Small intestine (tissue), 7 donors: ENCODE data around the gene DCBLD2. TPM values are rescaled to one million over a fixed set of nuclear protein-coding genes. Genes with fewer than 3 reads are reported as not detected.

ENCODE experiments used
- DNase-seq, 2 donors: peaks; one replicate each; pipeline versions ENCODE4 v3.0.0 to v3.0.0-alpha.2; 2013
- FAIRE-seq: peaks from 2 replicates; lab custom pipeline; 2012; peaks lifted over from hg19 to GRCh38; lab: Jason Lieb, UNC
- H3K27ac ChIP-seq, 3 donors: one replicate each; pipeline ENCODE4 v1.5.1; 2013; ENCODE audit warnings: low read length in 2 of 3, mild to moderate bottlenecking in 2 of 3, control low read depth in 1 of 3, inconsistent platforms in 1 of 3, low read depth in 1 of 3, moderate library complexity in 1 of 3
- H3K27me3 ChIP-seq, 3 donors: one replicate each; pipeline ENCODE4 v1.6.1; 2013; ENCODE audit warnings: low read length in 3 of 3, inconsistent platforms in 1 of 3; ENCODE audit not compliant: control insufficient read depth in 3 of 3, insufficient read depth in 3 of 3
- H3K36me3 ChIP-seq, 3 donors: one replicate each; pipeline ENCODE4 v1.6.1; 2013; ENCODE audit warnings: low read length in 3 of 3, inconsistent platforms in 1 of 3, low read depth in 1 of 3, mild to moderate bottlenecking in 1 of 3, moderate library complexity in 1 of 3; ENCODE audit not compliant: control insufficient read depth in 3 of 3, insufficient read depth in 2 of 3
- H3K4me1 ChIP-seq, 3 donors: one replicate each; pipeline ENCODE4 v1.6.1; 2013; ENCODE audit warnings: low read length in 2 of 3, inconsistent platforms in 1 of 3, low read depth in 1 of 3, mild to moderate bottlenecking in 1 of 3, moderate library complexity in 1 of 3; ENCODE audit not compliant: control insufficient read depth in 3 of 3, insufficient read depth in 2 of 3
- H3K4me3 ChIP-seq, 3 donors: one replicate each; pipeline ENCODE4 v1.5.1; 2013; ENCODE audit warnings: low read length in 3 of 3, control low read depth in 1 of 3, inconsistent platforms in 1 of 3, low read depth in 1 of 3, mild to moderate bottlenecking in 1 of 3, moderate library complexity in 1 of 3
- H3K9me3 ChIP-seq, 2 donors: one replicate each; pipeline ENCODE4 v1.6.1; 2013; ENCODE audit warnings: low read depth in 1 of 2, low read length in 1 of 2; ENCODE audit not compliant: control insufficient read depth in 2 of 2, insufficient read depth in 1 of 2
- WGBS, 3 donors: extraction: QIAGEN DNeasy Blood & Tissue Kit; methylation state at CpG; one replicate each; pipeline ENCODE4 v1.1.7; 2013; 5-methylcytosine and 5-hydroxymethylcytosine counted together
- polyA plus RNA-seq, 4 donors: library from polyadenylated mRNA; stranded (reverse) in 3 of 4; unstranded in 1 of 4; fragments of 200-250 nt in 3 of 4; fragments of 120-200 nt in 1 of 4; gene quantifications; one replicate each; pipeline versions ENCODE4 v1.2.1 to v1.2.3, GENCODE V29; 2013
- donor health status: healthy with polysubstance abuse.
- donor health status: control.
- donor health status: control.
- donor health status: Bipolar disorder and iron deficiency.
- donor health status: healthy.

Gene DCBLD2
- polyA plus RNA-seq, 4 donors, result 0.22 to 10.0 (median 2.0) TPM

DNA sequence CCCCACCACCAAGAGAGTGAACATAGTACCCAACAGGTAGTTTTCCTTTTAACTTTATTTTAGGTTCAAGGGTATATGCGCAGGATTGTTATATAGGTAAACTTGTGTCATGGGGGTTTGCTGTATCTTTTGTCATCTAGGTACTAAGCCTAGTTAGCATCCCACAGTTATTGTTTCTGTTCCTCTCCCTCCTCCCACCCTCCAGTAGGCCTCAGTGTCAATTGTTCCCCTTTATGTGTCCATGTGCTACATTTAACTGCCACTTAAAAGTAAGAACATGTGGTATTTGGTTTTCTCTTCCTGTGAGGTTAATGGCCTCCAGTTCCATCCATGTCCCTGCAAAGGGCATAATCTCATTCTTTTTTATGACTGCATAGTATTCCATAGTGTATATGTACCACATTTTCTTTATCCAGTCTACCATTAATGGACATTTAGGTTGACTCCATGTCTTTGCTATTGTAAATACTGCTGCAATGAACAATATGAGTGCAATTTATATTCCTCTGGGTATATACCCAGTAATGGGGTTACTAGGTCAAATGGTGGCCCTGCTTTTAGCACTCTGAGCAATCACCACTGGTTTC is 72.2 kb downstream of the DCBLD2 start:
- Histone ChIP-seq H3K9me3 (peaks cover 3 to 16% of the 10 kb centered on the region in 2 donors), H3K4me1 (no peaks in the 10 kb centered on the region), H3K27me3 (no peaks in the 10 kb centered on the region), H3K27ac (no peak overlapping the region), H3K36me3 (peaks cover 0 to 5% (median 0%) of the 10 kb centered on the region in 3 donors), H3K4me3 (no peak overlapping the region)
- DNase-seq (no peak), FAIRE-seq (no peak)
- WGBS, 3 donors, result 95 to 100% (median 100%) methylated on average over 1 of the region's 1 CpG

DNA sequence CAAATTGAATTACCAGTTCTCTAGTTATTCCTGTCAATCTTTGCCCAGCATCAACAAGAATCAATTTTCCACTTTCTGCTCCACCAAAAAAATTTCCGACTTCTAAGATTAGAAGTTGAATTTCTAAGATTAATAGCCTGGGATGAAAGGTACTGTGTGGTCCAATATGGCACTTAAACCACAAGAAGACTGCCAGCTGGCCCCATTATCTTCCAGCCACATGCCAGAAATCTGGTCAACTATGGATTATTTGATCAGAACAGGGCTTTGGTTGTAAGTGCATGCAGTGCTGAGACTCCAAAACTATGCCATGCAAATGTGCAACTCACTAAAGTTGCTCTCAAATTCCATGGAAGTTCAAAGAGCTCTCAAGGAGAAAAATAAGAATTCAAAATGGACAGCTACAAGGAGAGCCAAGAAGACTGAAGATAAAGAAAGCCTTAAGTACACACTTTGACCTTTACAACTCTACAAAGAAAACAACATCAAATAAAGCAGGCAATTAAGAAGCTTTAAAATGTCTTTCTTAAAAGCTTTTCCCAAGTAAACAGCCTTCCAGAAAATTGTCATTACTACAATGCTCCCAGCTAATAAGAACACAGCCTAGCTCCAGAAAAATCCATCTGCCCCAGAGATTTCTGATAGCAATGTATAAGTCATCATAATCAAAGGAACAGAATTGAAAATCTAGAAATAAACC is 74.1 kb downstream of the DCBLD2 start:
- FAIRE-seq, result no peak
- peaks cover 0 to 6% of the 10 kb centered on the region in 2 donors for H3K9me3 ChIP-seq
- no peak overlapping the region for H3K4me3 ChIP-seq
- WGBS, 3 donors, result 59 to 74% (median 65%) methylated on average over 1 of the region's 1 CpG
- H3K4me1 ChIP-seq, result no peaks in the 10 kb centered on the region
- no peak for DNase-seq
- H3K27me3 ChIP-seq, result no peaks in the 10 kb centered on the region
- H3K36me3 ChIP-seq, result peaks cover 0 to 2% (median 0%) of the 10 kb centered on the region in 3 donors
- no peak overlapping the region for H3K27ac ChIP-seq

DNA sequence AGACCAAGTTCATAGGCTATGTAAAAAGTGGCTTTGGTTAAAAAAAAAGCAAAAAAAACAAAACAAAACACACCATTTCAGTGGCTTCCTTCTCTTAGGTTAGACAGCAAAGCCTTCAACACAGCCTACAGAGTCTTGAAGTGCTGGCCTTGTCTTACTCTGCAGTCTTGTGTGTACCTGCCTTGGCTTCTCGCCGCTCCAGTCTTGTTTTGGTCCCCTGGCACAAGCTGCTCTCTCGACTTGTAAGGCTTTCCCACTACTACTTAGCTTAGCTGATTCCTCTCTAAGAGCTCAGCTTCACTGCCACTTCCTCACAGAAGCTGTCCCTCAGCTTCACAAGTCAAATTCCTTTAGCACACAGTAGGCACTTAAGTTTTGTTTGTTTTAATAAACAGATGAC is 75.4 kb downstream of the DCBLD2 start:
- no peak overlapping the region for H3K27ac ChIP-seq
- no peak for DNase-seq
- no peaks in the 10 kb centered on the region for H3K4me1 ChIP-seq
- FAIRE-seq, result no peak
- H3K9me3 ChIP-seq, result peaks cover 0 to 6% of the 10 kb centered on the region in 2 donors
- H3K36me3 ChIP-seq, result peaks cover 0 to 2% (median 0%) of the 10 kb centered on the region in 3 donors
- no peak overlapping the region for H3K4me3 ChIP-seq
- no peaks in the 10 kb centered on the region for H3K27me3 ChIP-seq
- WGBS, 3 donors, result 86 to 95% (median 87%) methylated on average over 3 of the region's 3 CpGs

DNA sequence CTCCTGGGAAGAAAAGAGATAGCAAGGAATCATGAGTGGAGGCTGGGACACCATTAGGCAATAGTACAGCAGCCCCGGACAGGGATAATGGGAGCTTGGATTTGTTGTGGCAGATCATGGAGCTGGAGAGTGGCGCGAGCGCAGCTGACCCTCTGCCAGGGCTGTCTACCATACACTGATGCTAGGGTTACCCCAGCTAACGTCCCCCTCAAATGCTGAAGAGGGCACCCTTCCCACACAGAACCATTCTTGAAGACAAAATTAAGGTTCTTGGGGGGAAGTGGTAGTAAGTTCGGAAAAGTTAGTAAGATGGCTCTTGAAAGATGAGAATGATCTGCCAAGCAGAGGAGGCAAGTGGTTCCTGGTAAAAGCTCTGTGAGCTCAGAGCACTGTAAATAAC is 77.2 kb downstream of the DCBLD2 start:
- 92 to 94% (median 94%) methylated on average over 6 of the region's 6 CpGs for WGBS, 3 donors
- no peak for FAIRE-seq
- H3K27ac ChIP-seq, result no peak overlapping the region
- no peak for DNase-seq
- no peak overlapping the region for H3K4me3 ChIP-seq
- H3K4me1 ChIP-seq, result no peaks in the 10 kb centered on the region
- peaks cover 0 to 2% (median 0%) of the 10 kb centered on the region in 3 donors for H3K36me3 ChIP-seq
- H3K27me3 ChIP-seq, result no peaks in the 10 kb centered on the region
- H3K9me3 ChIP-seq, result peaks cover 0 to 1% of the 10 kb centered on the region in 2 donors

DNA sequence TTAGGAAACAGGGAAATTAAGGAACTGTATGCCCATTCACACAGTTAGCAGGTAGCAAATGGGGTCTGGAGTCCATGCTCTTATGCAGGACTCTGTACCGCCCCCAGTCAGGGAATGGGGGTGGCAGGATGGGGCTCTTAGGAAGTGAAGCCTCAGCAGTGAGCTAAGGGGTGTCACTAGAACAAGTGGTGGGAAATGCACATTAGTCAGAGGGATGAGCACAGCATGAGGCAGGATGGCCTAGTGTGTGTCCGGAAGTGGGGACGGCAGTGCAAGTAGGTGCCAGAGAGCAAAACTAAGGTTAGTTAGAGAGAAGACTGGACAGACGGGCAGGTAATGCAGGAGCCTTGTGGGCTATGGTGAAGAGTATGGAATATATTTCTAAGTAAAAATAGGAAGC is 77.7 kb downstream of the DCBLD2 start:
- no peaks in the 10 kb centered on the region for H3K9me3 ChIP-seq
- DNase-seq (no peak), FAIRE-seq (no peak)
- H3K4me1 ChIP-seq, result no peaks in the 10 kb centered on the region
- H3K27ac ChIP-seq, result no peak overlapping the region
- no peaks in the 10 kb centered on the region for H3K27me3 ChIP-seq
- no peak overlapping the region for H3K4me3 ChIP-seq
- H3K36me3 ChIP-seq, result peaks cover 0 to 2% (median 0%) of the 10 kb centered on the region in 3 donors
- WGBS, 3 donors, result 91 to 95% (median 94%) methylated on average over 4 of the region's 4 CpGs

DNA sequence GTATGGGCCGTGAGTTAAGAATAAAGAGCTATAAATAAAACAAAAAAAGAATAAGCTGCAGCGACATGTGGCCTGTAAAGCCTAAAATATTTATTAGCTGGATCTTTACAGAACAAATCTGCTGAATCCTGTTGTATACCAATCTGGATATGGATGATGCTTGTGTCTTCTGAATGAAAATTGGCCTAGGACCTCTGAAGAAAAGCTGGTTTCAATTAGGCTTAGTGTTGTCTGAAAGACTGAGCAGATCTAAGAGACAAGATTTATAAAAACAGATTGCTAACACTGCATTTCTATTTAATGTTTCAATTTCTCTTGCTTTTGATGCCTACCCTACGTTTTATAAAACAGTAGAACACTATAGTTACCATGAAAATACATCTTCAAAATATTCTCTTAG is 80.4 kb downstream of the DCBLD2 start:
- Histone ChIP-seq H3K27me3 (no peaks in the 10 kb centered on the region), H3K36me3 (peaks cover 0 to 6% (median 0%) of the 10 kb centered on the region in 3 donors), H3K9me3 (no peaks in the 10 kb centered on the region), H3K27ac (no peak overlapping the region), H3K4me3 (no peak overlapping the region), H3K4me1 (no peaks in the 10 kb centered on the region)
- DNase-seq (no peak), FAIRE-seq (no peak)
- 77 to 85% (median 77%) methylated on average over 3 of the region's 3 CpGs for WGBS, 3 donors

DNA sequence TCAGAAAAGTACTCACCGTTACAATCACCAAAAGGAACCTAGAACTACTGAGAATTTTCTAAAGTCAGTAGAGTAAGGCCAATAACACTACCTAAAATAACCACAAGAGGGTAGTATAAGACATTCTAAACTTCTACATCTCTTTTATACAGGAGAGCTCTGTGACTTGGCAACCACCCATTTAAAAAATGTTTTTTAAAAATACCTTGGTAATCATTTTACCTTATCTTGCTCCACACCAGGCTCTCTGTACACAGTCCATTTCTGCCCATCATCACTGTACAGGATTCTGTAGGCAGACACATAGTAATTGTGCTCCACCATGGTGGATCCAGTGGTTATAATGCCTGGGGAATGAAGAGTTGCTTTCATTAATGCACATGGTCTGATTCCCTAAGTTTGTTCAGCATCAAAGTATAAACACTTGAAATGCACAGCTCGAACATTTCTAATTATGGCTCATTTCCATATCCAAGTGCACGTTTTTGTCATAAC is 83.9 kb downstream of the DCBLD2 start:
- no peak overlapping the region for H3K27ac ChIP-seq
- no peaks in the 10 kb centered on the region for H3K27me3 ChIP-seq
- H3K4me1 ChIP-seq, result no peaks in the 10 kb centered on the region
- peaks cover 0 to 4% (median 0%) of the 10 kb centered on the region in 3 donors for H3K36me3 ChIP-seq
- 36 to 43% (median 41%) methylated on average over 3 of the region's 3 CpGs for WGBS, 3 donors
- H3K9me3 ChIP-seq, result no peaks in the 10 kb centered on the region
- FAIRE-seq (no peak), DNase-seq (peak; percentile 49 to 52)
- no peak overlapping the region for H3K4me3 ChIP-seq

DNA sequence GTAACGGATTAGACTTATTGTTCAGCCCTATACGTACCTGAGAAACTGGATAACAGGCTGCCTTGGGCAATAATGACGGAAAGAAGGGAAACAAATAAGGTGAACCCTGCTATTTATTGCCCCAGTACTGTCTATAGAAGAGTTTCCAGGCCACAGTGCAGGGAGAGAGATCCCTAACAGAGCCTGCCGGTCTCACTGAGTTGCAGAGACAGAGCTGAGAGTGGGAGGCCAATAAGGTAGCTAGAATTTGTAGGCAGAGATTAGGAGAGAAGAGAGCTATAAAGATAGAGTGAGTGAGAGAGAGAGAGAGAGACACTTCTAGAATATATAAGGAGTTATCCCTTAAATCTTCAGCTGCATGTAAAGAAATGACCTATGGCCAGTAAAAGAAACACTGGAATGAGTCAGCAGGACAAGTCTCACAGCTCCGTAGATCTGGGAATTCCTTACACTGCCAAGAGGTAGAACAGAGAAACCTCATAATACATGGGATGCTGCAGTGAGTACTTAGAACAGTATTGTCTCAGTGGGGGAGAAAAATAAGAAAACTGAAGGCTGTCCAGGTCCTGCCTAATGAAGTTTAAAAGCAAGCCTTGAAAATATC is 86.6 kb downstream of the DCBLD2 start:
- no peaks in the 10 kb centered on the region for H3K27me3 ChIP-seq
- H3K4me1 ChIP-seq, result no peaks in the 10 kb centered on the region
- FAIRE-seq, result no peak
- peaks cover 0 to 4% (median 0%) of the 10 kb centered on the region in 3 donors for H3K36me3 ChIP-seq
- WGBS, 3 donors, result 64 to 84% (median 77%) methylated on average over 5 of the region's 5 CpGs
- no peak overlapping the region for H3K27ac ChIP-seq
- peak; percentile 39 to 43 for DNase-seq
- H3K4me3 ChIP-seq, result no peak overlapping the region
- H3K9me3 ChIP-seq, result no peaks in the 10 kb centered on the region
